HG03139 (cell line): ENCODE results near the gene TMEM144.

Experiments
- ATAC-seq: cut with Tn5 transposase; IDR thresholded peaks from one replicate; pipeline ENCODE4 v1.9.1; 2021; ENCODE audit not compliant: unreplicated experiment

Gene TMEM144

DNA sequence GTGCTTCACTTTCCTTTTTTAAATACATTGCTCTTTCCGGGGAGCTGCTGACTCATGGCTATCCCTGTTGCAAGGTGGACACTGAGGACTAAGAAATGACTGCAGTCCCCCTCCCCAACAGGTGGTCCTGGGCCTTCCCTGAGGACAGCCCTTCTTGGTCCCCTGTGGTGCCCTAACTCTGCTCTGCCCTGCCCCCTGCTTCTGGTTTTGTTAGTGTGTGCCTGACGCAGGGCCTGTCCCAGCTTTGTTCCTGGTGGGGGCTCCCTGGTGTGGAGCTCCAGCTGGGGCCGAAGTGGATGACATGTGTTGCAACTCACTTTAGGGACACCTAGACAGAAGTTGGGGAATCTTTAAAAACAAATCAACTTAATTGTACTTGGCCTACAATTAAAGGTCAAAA, 81.9 kb downstream of the TMEM144 start:
- ATAC-seq = no peak

DNA sequence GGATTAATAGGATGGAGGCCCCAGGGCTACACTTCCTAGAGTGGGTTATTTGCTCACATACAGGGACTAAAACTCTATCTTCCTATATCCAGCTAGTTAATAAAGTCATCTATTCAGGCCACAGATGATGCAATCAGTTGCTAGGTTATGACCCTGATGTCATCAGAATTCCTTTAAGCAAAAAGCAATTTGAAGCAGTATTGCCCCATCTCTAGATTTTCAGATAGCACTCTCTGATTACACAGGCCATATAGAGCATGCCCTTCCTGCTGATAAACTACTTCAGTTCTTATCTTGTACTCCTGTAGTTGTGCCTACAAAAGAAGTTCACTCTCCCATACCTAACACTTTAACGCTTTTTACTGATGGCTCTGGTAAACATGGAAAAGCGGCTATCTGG, 84.8 kb downstream of the TMEM144 start:
- no peak for ATAC-seq

DNA sequence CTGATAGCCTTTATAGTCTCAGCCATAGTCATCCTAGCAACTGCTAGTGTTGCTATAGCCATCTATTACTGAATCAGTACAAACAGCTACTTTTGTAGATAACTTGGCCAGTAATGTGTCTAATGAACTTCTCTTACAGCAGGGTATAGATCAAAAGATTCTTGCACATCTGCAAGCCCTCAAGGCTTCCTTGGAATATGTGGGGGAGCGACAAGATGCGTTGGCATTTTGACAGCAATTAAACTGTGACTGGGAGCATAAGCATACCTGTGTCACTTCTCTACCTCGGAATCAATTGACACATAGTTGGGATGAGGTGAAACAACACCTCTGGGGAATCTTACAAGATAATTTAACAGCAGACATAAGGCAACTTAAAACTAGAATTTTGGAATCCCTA, 87.6 kb downstream of the TMEM144 start:
- ATAC-seq = no peak

DNA sequence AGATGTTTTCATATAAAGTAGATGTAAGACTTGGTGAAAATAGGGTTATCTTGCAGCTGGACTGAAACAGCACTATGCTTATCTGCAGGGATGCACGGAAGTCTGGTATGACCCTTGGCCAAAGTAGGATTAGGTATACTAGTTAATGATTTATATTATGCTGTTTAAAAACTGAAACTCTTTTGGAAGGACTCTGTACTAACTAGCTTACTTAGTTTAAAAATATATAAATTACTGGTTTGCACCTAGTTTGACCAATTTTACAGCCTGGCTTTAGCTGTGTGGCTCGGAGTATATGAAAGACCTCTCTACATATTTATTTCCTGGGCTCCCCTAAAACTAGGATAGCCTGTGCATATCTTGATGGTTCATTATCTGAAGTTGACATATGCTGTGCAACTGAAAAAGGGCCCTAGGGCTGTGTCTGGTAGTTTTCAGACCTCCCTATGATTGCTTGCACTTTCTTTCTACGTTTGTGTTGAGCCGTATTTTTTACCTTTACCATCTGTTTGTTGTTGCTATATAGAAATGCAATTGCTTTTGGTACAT, 89.2 kb downstream of the TMEM144 start:
- no peak for ATAC-seq

DNA sequence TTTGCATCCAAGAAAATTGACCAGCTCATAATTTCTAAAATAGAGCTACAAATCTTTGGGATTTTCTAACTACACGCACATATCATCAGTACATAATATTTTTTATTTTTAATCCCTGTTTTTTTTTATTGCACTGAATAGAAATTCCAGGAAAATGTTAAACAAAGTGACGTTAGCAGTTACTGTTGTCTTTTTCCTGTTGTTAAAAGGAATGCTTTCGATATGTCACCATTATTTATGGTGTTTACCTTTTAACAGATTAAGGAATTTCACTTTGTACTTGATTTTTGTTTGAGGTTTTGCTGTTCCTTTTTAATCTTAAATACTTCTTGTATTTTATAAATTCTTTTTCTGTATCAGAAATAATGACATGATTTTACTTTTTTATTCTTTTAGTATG, 89.7 kb downstream of the TMEM144 start:
- no peak for ATAC-seq

DNA sequence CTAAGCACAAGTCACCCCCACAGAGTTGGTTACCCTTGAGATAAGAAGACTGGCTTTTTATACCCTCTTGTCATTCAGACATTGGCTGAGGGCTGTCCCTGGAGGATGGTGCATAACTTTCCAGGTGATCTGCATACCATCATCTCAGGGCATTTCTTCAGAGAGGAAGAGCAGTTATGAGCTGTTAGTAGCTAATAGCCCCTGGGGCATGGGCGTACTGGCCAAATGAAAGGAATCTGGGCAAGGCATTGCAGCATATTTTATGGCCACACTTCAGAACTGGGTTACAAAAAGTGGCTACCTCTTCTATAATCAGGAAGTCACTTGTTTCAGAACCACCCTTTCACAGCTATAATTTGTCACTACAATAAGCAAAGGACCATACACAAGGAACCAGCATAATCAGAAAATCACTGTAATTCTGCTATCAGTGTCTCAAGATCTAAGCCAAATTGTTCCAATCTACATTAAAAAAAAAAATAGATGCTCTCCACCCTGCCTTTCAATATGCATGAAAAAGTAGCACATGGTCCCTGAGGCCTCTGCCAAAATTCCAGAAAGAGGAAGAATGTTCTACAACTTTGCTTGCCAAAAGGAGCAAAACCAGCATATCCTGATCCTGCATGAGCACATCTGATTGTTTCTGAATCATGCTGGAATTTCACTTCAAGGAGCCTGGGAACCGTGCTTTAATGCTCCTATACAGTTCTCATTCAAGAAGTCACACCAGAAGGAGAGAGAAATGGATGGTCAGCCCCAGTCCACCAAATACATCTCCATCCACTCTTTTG, 92.0 kb downstream of the TMEM144 start:
- ATAC-seq = no peak

DNA sequence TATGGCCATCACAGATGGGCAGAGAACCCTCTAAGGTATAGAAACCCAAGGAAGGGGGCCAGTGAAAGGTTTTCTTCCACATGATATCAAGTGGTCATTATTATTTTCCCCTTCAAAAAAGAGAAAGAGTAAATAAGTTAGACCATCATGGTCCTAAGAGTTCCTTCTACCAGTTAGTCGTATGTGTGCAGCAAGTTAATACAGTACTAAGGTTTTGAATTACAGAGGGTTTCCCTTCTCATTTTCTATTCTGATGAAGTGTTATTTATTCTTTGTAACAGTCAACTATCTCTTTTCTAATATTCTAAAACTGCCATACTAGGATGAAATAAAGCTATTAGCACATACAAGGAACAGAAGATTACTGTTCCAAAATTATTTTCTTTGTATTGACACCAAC, 94.4 kb downstream of the TMEM144 start:
- no peak for ATAC-seq
